MV-4-11 (cell line): ENCODE measurements around the gene ANKRD49.

Experiments
- DNase-seq: peaks from one replicate; lab custom pipeline; 2025; lab: John Stamatoyannopoulos, UW

Gene ANKRD49

DNA sequence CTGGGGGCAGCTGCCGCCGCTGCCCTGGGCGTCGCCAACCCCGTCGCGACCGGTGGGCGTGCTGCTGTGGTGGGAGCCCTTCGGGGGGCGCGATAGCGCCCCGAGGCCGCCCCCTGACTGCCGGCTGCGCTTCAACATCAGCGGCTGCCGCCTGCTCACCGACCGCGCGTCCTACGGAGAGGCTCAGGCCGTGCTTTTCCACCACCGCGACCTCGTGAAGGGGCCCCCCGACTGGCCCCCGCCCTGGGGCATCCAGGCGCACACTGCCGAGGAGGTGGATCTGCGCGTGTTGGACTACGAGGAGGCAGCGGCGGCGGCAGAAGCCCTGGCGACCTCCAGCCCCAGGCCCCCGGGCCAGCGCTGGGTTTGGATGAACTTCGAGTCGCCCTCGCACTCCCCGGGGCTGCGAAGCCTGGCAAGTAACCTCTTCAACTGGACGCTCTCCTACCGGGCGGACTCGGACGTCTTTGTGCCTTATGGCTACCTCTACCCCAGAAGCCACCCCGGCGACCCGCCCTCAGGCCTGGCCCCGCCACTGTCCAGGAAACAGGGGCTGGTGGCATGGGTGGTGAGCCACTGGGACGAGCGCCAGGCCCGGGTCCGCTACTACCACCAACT lies 51.0 kb downstream of the ANKRD49 start:
- peak; percentile 44 for DNase-seq

DNA sequence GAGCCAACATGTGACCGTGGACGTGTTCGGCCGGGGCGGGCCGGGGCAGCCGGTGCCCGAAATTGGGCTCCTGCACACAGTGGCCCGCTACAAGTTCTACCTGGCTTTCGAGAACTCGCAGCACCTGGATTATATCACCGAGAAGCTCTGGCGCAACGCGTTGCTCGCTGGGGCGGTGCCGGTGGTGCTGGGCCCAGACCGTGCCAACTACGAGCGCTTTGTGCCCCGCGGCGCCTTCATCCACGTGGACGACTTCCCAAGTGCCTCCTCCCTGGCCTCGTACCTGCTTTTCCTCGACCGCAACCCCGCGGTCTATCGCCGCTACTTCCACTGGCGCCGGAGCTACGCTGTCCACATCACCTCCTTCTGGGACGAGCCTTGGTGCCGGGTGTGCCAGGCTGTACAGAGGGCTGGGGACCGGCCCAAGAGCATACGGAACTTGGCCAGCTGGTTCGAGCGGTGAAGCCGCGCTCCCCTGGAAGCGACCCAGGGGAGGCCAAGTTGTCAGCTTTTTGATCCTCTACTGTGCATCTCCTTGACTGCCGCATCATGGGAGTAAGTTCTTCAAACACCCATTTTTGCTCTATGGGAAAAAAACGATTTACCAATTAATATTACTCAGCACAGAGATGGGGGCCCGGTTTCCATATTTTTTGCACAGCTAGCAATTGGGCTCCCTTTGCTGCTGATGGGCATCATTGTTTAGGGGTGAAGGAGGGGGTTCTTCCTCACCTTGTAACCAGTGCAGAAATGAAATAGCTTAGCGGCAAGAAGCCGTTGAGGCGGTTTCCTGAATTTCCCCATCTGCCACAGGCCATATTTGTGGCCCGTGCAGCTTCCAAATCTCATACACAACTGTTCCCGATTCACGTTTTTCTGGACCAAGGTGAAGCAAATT lies 51.7 kb downstream of the ANKRD49 start:
- peak; percentile 72 for DNase-seq

- no peak for DNase-seq
Measured at GRCh38 chr11:94546162-94546470, 52.3 kb downstream of the ANKRD49 start.

GRCh38 chr11:94546886-94547285 lies 53.1 kb downstream of the ANKRD49 start:
- peak; percentile 68 for DNase-seq

- DNase-seq: peak; percentile 60
Measured at GRCh38 chr11:94549146-94549545, 55.4 kb downstream of the ANKRD49 start.
